Heart right ventricle (tissue), 16 donors: ENCODE measurements around the gene PSME2. TPM values are rescaled to one million over a fixed set of nuclear protein-coding genes. Genes with fewer than 3 reads are reported as not detected.
A peak's percentile ranks its signal among the peaks of the same experiment; 100 is the strongest.

Source experiments
- ATAC-seq, 8 donors: fragments of 200-7000 bp; cut with Tn5 transposase; one replicate each; pipeline ENCODE4 v1.9.1; 2020; ENCODE audit warnings: mild to moderate bottlenecking in 8 of 8, moderate library complexity in 8 of 8, moderate number of reproducible peaks in 1 of 8
- DNase-seq, 2 donors: peaks; one replicate each; pipeline ENCODE4 v3.0.0-alpha.2; 2020
- H3K27ac ChIP-seq, 10 donors: fragments of 200-600 bp; sonication (generic) in 2 of 10; one replicate each; pipeline versions ENCODE4 v1.5.0 to v1.8.0; 2020 to 2022; ENCODE audit warnings: mild to moderate bottlenecking in 3 of 10
- H3K27me3 ChIP-seq, 7 donors: fragments of 200-600 bp; one replicate each; pipeline ENCODE4 v1.8.0; 2021 to 2022; ENCODE audit warnings: mild to moderate bottlenecking in 2 of 7
- H3K36me3 ChIP-seq, 9 donors: fragments of 200-600 bp; sonication (generic) in 1 of 9; one replicate each; pipeline versions ENCODE4 v1.5.0 to v1.8.0; 2020 to 2022; ENCODE audit warnings: mild to moderate bottlenecking in 2 of 9
- H3K4me1 ChIP-seq, 9 donors: fragments of 200-600 bp; sonication (generic) in 1 of 9; one replicate each; pipeline versions ENCODE4 v1.5.0 to v1.8.0; 2020 to 2022; ENCODE audit warnings: mild to moderate bottlenecking in 4 of 9
- H3K4me3 ChIP-seq, 10 donors: fragments of 200-600 bp; sonication (generic) in 2 of 10; one replicate each; pipeline versions ENCODE4 v1.5.0 to v1.8.0; 2020 to 2022; ENCODE audit warnings: mild to moderate bottlenecking in 7 of 10, moderate library complexity in 2 of 10
- H3K9me3 ChIP-seq, 11 donors: fragments of 200-600 bp in 10 of 11; sonication (generic) in 2 of 11; one replicate each; pipeline versions ENCODE4 v1.5.0 to v1.8.0; 2013 to 2022; ENCODE audit warnings: mild to moderate bottlenecking in 2 of 11, control low read depth in 1 of 11, moderate library complexity in 1 of 11
- WGBS, 2 donors: extraction: QIAGEN DNeasy Blood & Tissue Kit; methylation state at CpG; one replicate each; pipeline ENCODE4 v1.1.7; 2013; ENCODE audit warnings: inconsistent platforms in 1 of 2; 5-methylcytosine and 5-hydroxymethylcytosine counted together
- intact Hi-C, 10 donors: fragments of 100-400 bp; cut with DNase I; formaldehyde crosslinking; loops; one replicate each; pipeline versions ENCODE4 v1.11.1 to v1.14.2; 2022
- polyA plus RNA-seq, 2 donors: library from polyadenylated mRNA; stranded (reverse); fragments of 200-250 nt; gene quantifications; one replicate each; pipeline ENCODE4 v1.2.3, GENCODE V29; 2013
- total RNA-seq, 10 donors: library from RNA; stranded (reverse); fragmentation: NEBNext Ultra II Directional in 3 of 10; extraction: Animal tissue kit (Norgen Biotek cat#: 25700) in 3 of 10; gene quantifications; one replicate each; pipeline versions ENCODE4 v1.2.1 to v1.2.4, GENCODE V29; 2021 to 2023
- TF ChIP-seq, protein P1 (sequence below), 9 donors: fragments of 200-600 bp; sonication (generic) in 2 of 9; IDR thresholded peaks; one replicate each; pipeline versions ENCODE4 v1.5.0 to v1.8.0; 2021 to 2022; ENCODE audit warnings: antibody characterized with exemption in 9 of 9, mild to moderate bottlenecking in 5 of 9, moderate library complexity in 1 of 9
- donor health status: Arrhythmogenic right ventricular cardiomyopathy.
- donor health status: ischemic (EF 13 %, LVEDD 7.1; RV severe dilation, severe dysfunction).
- donor health status: healthy with polysubstance abuse.
- donor health status: DM: no; HTN: yes; CAD: no.
- donor health status: DM: no; HTN: no; CAD: no.
- donor health status: ischemic (EF 25% LVEDD 6.9; RV normal size, moderate dysfunction).
- donor health status: ischemic (EF 25% LVEDD 5.7; RV mildly dilated, moderate dysfunction).
- donor health status: healthy.
- donor health status: DM: yes; HTN: yes; CAD: no.
- donor health status: Ischemic cardiomyopathy.
- donor health status: ischemic (EF 35%, LVEDD 5.7; RV mildly dilated, moderate dysfunction).
- donor health status: nonischemic (EF 11% LVEDD 7.7; RV severe dilation, severe dysfunction).
- donor health status: DM: yes; HTN: yes; CAD: no.
- donor health status: PGD.
- donor health status: ischemic (EF 29% LVEDD 5.4; RV normal size, mild dysfunction).
- donor health status: nonischemic (EF 23%, LVEDD 6.1; RV moderate dilation, normal function).

PSME2 gene
- total and polyA plus RNA-seq, 12 donors = 62.6 to 347 (median 85.5) TPM

DNA sequence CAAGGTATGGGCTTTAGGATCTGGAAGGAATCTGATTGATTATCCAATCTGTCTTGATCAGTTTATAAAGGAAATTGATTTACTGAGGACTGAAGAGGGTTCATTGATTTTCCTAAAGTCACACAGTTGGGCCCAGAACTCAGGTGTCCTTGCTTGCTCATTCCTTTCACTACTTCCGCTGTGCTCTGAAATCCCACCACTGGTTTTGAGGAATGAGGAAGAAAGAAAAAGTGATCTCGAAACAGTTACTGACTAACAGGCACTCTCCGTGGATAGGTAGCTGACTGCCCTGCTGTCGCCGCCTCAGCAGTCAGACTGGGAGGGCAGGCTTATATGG is 16.1 kb downstream of the PSME2 start, which contains the start of gene FITM1:
TSS of gene FITM1 (plus strand) at position 280 of the 337 bp plus-strand sequence. CDS start 905 bp downstream, outside the sequence.
- H3K36me3 ChIP-seq = no peaks in the 10 kb centered on the region
- TF ChIP-seq, protein P1, sequence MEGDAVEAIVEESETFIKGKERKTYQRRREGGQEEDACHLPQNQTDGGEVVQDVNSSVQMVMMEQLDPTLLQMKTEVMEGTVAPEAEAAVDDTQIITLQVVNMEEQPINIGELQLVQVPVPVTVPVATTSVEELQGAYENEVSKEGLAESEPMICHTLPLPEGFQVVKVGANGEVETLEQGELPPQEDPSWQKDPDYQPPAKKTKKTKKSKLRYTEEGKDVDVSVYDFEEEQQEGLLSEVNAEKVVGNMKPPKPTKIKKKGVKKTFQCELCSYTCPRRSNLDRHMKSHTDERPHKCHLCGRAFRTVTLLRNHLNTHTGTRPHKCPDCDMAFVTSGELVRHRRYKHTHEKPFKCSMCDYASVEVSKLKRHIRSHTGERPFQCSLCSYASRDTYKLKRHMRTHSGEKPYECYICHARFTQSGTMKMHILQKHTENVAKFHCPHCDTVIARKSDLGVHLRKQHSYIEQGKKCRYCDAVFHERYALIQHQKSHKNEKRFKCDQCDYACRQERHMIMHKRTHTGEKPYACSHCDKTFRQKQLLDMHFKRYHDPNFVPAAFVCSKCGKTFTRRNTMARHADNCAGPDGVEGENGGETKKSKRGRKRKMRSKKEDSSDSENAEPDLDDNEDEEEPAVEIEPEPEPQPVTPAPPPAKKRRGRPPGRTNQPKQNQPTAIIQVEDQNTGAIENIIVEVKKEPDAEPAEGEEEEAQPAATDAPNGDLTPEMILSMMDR (IDR thresholded peaks at IDR 0.05) = no peak
- intact Hi-C loops = loop anchor here in 2 of 10 donors (2.0 kb wide), 1 partner anchor 16 kb away; the partner anchor contains the start of genes DCAF11 (in 2 of the 2) and NRL (in 2 of the 2)
- H3K27ac ChIP-seq = peak within 1 kb of the TSS; percentile 81 to 98 (median 94)
- WGBS, 2 donors = 77 to 83% methylated on average over 5 of the region's 5 CpGs
- peaks cover 14 to 38% (median 24%) of the 10 kb centered on the region in 9 donors for H3K4me1 ChIP-seq
- H3K4me3 ChIP-seq = peak within 1 kb of the TSS in 9 of 10 donors; percentile 10 to 50 (median 41)
- H3K9me3 ChIP-seq = no peaks in the 10 kb centered on the region
- no peaks in the 10 kb centered on the region for H3K27me3 ChIP-seq
- ATAC-seq (no peak), DNase-seq (no peak)

GRCh38 chr14:24129410-24129998 is 16.9 kb downstream of the PSME2 start:
- H3K27ac ChIP-seq = peak overlapping the region in 1 of 10 donors; percentile 97
- no peak for DNase-seq
- intact Hi-C loops = no loop called here
- peaks cover 14 to 36% (median 22%) of the 10 kb centered on the region in 9 donors for H3K4me1 ChIP-seq
- TF ChIP-seq, protein P1 (IDR thresholded peaks at IDR 0.05) = no peak
- H3K36me3 ChIP-seq = peaks cover 0 to 4% (median 0%) of the 10 kb centered on the region in 9 donors
- H3K27me3 ChIP-seq = no peaks in the 10 kb centered on the region
- ATAC-seq = no peak
- WGBS, 2 donors = 90 to 94% methylated on average over 8 of the region's 8 CpGs
- H3K4me3 ChIP-seq = no peak overlapping the region
- no peaks in the 10 kb centered on the region for H3K9me3 ChIP-seq

- DNase-seq = no peak
- intact Hi-C loops = no loop called here
- Histone ChIP-seq H3K9me3 (no peaks in the 10 kb centered on the region), H3K27ac (no peak overlapping the region), H3K4me1 (peaks cover 14 to 30% (median 22%) of the 10 kb centered on the region in 9 donors), H3K4me3 (no peak overlapping the region), H3K36me3 (peaks cover 0 to 23% (median 7%) of the 10 kb centered on the region in 9 donors), H3K27me3 (no peaks in the 10 kb centered on the region)
- 90 to 95% methylated on average over 2 of the region's 2 CpGs for WGBS, 2 donors
- no peak for ATAC-seq
- TF ChIP-seq, protein P1 (IDR thresholded peaks at IDR 0.05) = no peak
Measured at GRCh38 chr14:24127673-24128072, 18.7 kb downstream of the PSME2 start.

DNA sequence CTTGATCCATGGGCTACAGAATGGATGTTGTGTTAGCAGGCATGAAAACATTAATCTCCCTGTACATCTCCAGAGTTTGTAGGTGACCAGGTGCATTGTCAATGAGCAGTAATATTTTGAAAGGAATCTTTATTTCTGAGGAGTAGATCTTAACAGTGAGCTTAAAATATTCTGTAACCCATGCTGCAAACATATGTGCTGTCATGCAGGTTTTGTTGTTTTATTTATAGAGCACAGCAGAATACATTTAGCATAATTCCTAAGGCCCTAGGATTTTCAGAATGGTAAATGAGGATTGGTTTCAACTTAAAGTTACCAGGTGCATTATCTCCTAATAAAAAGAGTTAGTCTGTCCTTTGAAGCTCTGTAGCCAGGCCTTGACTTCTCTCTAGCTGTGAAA is 19.5 kb downstream of the PSME2 start:
- TF ChIP-seq, protein P1 (IDR thresholded peaks at IDR 0.05) = no peak
- Histone ChIP-seq H3K4me1 (peaks cover 13 to 22% (median 17%) of the 10 kb centered on the region in 9 donors), H3K27me3 (no peaks in the 10 kb centered on the region), H3K4me3 (no peak overlapping the region), H3K9me3 (no peaks in the 10 kb centered on the region), H3K36me3 (peaks cover 0 to 30% (median 14%) of the 10 kb centered on the region in 9 donors), H3K27ac (no peak overlapping the region)
- ATAC-seq = no peak
- intact Hi-C loops = no loop called here
- no peak for DNase-seq
